GM21526 (cell line): ENCODE measurements around the gene RSF1.

Experiments used
- ATAC-seq: cut with Tn5 transposase; IDR thresholded peaks from one replicate; pipeline ENCODE4 v1.9.1; 2021; ENCODE audit warnings: moderate library complexity; ENCODE audit not compliant: unreplicated experiment, low FRiP score

RSF1 gene

GRCh38 chr11:77758331-77758730, 62.2 kb downstream of the RSF1 start:
- no peak for ATAC-seq

DNA sequence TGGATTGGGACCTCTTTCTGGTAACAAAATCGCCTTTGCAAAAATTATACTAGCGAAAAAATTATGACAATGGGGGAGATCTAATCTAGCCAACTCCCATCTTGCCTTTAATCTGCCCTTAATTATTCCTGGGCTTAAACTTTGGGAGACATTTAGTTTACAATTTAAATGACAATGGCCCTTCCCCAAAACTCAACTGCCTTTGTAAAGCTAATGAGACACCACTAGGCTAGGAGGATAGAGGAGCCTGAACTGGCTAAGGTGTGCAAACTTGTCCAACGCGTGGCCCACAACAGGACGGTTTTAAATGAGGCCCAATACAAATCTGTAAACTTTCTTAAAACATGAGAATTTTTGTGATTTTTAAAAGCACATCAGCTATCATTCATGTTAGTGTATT, 67.3 kb downstream of the RSF1 start:
- ATAC-seq, result no peak

- ATAC-seq, result no peak
These were observed 68.0 kb downstream of the RSF1 start for GRCh38 chr11:77752516-77752915.

DNA sequence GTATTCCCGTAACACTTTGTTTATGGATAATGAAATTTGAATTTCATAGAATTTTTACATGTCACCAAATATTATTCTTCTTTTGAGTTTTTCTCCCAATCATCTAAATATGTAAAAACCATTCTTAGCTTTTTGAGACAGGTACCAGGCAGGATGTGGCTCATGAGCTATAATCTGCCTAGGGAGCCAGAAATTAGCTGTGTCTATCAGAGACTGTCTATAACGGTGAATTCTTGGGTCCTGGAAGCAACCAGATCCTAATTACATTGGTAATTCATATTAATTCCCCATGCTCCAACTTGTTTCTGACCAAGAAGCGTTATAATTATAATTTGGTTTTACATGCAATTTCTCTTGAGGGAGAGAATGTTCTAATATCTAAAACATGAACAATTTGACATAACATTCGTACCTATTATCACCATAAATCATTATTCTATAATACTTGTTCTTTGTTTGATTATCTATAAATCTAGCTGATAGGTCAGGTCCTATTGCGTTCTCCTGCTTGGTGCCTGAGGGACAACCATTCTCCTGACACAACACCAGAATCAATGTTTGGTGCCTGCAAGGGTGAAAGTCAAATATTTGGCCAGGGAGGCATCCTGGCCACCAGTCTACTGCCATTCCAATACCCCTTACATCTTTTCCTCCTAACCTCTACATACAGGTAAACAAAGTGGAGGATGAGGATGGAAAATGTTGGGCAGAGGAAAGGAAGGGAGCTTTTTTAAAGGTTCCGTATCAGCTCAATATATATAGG, 69.9 kb downstream of the RSF1 start:
- no peak for ATAC-seq

- no peak for ATAC-seq
These were observed 71.3 kb downstream of the RSF1 start for GRCh38 chr11:77749232-77749631.

- ATAC-seq, result no peak
These were observed 72.3 kb downstream of the RSF1 start for GRCh38 chr11:77748266-77748665.

DNA sequence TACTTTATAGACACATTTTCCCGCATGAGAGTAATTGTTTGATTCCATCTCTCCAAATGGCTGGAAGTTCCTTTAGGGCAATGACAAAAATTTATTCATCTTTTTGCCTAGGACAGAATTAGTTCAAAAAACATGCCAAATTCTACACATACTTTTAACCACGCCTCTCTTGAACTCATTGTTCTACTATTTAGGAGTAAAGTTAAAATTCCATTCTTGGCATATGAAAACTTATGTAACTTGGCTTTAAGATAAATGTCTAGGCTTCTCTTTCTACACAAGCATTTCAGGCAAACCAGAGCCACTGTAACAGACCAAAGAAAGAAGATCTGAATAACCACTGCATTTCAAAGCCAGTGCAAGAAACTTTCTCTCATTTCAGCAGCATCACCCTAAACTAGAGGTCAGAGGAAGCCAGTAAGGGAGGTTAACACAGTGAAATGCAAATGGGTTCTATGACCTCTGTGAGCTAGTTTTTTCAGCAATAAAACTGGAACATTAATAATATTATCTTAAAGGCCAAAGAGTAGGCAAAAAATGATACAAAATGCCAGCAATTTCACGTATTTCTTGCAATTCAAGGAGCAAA, 73.0 kb downstream of the RSF1 start:
- no peak for ATAC-seq

- ATAC-seq, result no peak
These were observed 84.0 kb downstream of the RSF1 start for GRCh38 chr11:77736473-77736872.

GRCh38 chr11:77734890-77735289, 85.6 kb downstream of the RSF1 start:
- ATAC-seq, result no peak

- no peak for ATAC-seq
These were observed 88.4 kb downstream of the RSF1 start for GRCh38 chr11:77732143-77732542.

GRCh38 chr11:77730789-77731188, 89.7 kb downstream of the RSF1 start:
- ATAC-seq, result no peak

DNA sequence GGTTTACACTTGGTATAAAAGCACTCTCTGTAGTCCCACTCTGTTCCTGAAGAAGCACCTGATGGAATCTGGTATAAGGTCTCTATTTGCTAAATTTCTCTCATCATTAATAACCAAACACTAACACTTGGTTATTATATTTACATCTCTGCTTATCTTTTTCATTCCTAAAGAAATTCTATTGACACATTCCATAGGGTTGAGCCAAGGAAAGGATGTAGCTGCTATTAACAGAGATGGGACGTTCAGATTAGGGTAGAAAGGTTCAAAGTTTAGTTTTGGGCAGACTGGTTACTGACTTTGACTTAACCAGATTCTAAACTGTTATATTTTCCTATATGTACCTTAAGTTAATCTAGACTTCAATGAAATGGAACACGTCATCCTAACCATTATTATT, 91.5 kb downstream of the RSF1 start:
- ATAC-seq, result no peak

DNA sequence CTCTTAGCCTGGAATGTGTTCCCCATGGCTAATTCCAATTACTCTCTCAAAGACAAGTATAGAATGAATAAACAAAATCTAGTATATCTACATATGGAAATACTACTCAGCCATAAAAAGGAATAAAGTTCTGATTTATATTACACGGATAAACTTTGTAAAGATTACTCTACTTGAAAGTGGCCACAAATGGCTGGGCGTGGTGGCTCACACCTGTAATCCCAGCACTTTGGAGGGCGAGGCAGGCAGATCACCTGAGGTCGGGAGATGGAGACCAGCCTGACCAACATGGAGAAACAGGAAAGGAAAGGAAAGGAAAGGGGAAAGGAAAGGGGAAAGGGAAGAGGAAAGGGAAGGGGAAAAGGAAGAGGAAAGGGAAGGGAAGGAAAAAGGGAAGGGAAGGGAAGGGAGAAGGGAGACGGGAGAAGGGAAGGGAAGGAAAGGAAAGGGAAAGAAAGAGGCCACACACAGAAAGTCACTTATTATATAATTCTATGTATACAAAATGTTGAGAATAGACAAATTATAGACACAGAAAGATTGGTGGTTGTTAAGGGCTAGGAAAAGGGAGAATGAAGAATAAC, 92.2 kb downstream of the RSF1 start:
- ATAC-seq, result no peak

DNA sequence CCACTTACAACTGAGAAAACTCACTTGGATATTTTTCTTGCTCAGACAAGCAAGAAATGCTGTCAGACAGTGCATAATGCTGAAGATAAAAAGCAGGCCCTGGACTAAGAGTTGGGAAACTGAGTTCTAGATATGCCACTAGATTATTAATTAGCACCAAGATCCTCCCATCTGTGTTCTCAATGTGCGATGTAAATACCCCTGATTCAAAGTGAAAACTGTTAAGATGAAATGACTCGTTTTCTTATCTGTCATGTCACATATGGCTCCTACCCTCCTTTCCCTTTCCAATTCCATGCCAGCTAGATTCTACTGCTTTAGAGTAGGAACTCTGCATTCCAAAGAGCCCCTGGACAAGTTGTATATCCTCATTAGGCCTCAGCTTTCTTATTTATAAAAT, 94.0 kb downstream of the RSF1 start:
- no peak for ATAC-seq

- ATAC-seq, result no peak
These were observed 95.1 kb downstream of the RSF1 start for GRCh38 chr11:77725433-77725832.

GRCh38 chr11:77724636-77725035, 95.9 kb downstream of the RSF1 start:
- no peak for ATAC-seq

DNA sequence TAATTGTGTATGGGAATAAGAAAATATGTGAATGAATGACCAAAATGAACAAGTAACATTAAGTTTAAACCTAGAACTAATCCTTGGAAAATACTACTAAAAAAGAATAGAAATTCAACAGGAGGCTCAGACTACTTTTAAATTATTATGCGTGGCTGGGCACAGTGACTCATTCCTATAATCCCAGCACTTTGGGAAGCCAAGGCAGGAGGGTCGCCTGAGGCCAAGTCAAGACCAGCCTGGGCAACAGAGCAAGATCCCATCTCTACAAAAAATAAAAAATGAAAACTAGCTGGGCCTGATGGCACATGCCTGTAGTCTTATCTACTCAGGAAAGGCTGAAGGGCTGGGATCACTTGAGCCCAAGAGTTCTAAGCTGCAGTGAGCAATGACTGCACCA, 97.5 kb downstream of the RSF1 start:
- no peak for ATAC-seq

DNA sequence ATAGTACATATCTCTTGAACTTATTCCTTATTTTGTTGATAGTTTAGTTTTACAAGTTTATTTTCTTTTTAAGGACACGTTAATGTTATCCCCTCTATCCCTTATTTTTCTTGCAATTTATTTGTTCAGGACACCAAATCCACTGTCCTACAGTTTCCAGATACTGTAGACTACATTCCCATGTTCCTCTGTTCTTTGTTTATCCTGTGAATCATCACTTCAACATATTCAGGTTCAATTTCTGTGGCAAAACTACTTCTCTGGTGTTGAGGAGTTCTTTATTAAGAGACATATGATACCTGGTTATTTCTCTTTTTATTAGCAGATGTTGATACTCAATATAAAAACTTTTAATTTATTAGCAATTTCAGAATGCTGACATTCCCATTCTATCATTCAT, 110.2 kb downstream of the RSF1 start:
- ATAC-seq, result no peak

GRCh38 chr11:77705876-77706579, 114.5 kb downstream of the RSF1 start:
- no peak for ATAC-seq

DNA sequence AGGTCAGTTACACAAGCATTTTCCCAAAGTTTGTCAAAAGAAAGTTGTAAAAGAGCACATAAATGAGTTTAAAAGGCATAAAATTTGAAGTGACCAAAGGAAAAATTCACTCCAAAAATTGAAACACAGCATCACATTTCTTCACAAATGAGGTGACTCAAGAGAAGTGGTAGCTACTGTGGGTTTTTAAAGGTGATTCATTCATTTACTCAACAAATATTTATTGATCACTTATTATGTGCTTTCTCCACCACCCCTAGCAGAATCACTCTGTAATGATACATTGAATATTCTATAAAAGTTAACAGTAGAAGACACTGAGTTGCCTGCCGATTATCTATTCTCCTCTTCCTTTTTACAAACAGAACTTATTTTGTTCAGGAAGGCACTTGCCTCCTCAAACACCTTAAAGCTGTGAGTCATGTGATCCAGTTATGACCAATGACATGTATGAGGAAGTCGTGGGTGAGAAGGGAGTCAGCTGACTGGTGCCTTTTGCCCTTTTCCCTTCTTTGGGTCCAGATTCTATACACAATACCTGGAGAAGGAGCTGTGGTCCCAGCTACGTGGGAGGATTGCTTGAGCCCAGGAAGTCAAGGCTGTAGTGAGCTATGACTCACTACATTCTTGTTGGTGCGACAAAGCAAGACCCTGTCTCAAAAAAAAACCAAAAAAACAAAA, 115.2 kb downstream of the RSF1 start:
- ATAC-seq, result no peak

- ATAC-seq, result no peak
These were observed 116.5 kb downstream of the RSF1 start for GRCh38 chr11:77704029-77704428.
